Ascending aorta (tissue), 2 donors: ENCODE measurements around the gene UNC5A. TPM values are rescaled to one million over a fixed set of nuclear protein-coding genes. Genes with fewer than 3 reads are reported as not detected.

Experiments used
- DNase-seq, 2 donors: peaks; one replicate each; pipeline ENCODE4 v3.0.0-alpha.2; 2019; ENCODE audit warnings: low spot score in 2 of 2
- H3K27ac ChIP-seq, 2 donors: fragments of 200-600 bp; sonication (generic); one replicate each; pipeline ENCODE4 v1.5.1; 2016 to 2017; ENCODE audit warnings: mild to moderate bottlenecking in 1 of 2
- H3K27me3 ChIP-seq: fragments of 200-600 bp; sonication (generic); one replicate; pipeline ENCODE4 v1.5.1; 2017
- H3K36me3 ChIP-seq, 2 donors: fragments of 200-600 bp; sonication (generic); one replicate each; pipeline ENCODE4 v1.5.1; 2016
- H3K4me1 ChIP-seq, 2 donors: fragments of 200-600 bp; sonication (generic); one replicate each; pipeline ENCODE4 v1.5.1; 2016 to 2017; ENCODE audit warnings: mild to moderate bottlenecking in 1 of 2
- H3K4me3 ChIP-seq, 2 donors: fragments of 200-600 bp; sonication (generic); one replicate each; pipeline ENCODE4 v1.5.1; 2016 to 2017; ENCODE audit warnings: mild to moderate bottlenecking in 1 of 2
- H3K9me3 ChIP-seq, 2 donors: fragments of 200-600 bp; sonication (generic); one replicate each; pipeline ENCODE4 v1.5.1; 2016
- intact Hi-C: fragments of 100-400 bp; cut with DNase I; formaldehyde crosslinking; loops from one replicate; pipeline ENCODE4 v1.15.1; 2023
- total RNA-seq: library from RNA; depleted of rRNA; stranded (reverse); fragments of >200 nt; gene quantifications from one replicate; pipeline ENCODE4 v1.1.0, GENCODE V29; 2016
- TF ChIP-seq, protein P1 (sequence below), 3 experiments: fragments of 200-600 bp in 2 of 3; fragments of 450-650 bp in 1 of 3; sonication (generic) in 2 of 3; IDR thresholded peaks; one replicate each; pipeline ENCODE4 v1.5.1; 2016 to 2019; ENCODE audit warnings: antibody characterized with exemption in 3 of 3, mild to moderate bottlenecking in 1 of 3, moderate library complexity in 1 of 3

The UNC5A gene
- total RNA-seq, 1 donor from 2014 or later: not detected

DNA sequence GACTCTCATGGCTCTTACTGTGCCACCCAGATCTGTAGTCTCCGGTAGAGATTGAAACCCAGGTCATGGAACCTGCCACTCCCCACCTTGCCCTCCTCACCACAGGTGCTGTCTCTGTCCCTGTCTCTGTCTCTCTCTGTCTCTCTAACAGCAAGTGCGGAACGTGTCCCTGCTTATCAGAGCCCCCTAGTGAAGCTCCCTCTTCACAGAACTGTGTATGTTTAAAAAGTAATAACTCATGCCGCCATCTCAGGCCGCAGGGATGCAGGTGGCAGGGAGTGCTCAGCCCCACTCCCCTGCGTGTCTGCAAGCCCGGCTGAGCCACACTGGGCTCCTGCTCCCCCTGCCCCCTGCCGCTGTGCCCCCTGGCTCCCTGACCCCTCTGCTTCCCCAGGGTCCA lies 43.8 kb downstream of the UNC5A start:
- intact Hi-C loops: no loop called here
- H3K4me3 ChIP-seq: no peak overlapping the region
- H3K27me3 ChIP-seq: no peaks in the 10 kb centered on the region
- no peak overlapping the region for H3K27ac ChIP-seq
- no peak for DNase-seq
- H3K36me3 ChIP-seq: no peaks in the 10 kb centered on the region
- no peaks in the 10 kb centered on the region for H3K4me1 ChIP-seq
- TF ChIP-seq, protein P1, sequence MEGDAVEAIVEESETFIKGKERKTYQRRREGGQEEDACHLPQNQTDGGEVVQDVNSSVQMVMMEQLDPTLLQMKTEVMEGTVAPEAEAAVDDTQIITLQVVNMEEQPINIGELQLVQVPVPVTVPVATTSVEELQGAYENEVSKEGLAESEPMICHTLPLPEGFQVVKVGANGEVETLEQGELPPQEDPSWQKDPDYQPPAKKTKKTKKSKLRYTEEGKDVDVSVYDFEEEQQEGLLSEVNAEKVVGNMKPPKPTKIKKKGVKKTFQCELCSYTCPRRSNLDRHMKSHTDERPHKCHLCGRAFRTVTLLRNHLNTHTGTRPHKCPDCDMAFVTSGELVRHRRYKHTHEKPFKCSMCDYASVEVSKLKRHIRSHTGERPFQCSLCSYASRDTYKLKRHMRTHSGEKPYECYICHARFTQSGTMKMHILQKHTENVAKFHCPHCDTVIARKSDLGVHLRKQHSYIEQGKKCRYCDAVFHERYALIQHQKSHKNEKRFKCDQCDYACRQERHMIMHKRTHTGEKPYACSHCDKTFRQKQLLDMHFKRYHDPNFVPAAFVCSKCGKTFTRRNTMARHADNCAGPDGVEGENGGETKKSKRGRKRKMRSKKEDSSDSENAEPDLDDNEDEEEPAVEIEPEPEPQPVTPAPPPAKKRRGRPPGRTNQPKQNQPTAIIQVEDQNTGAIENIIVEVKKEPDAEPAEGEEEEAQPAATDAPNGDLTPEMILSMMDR (IDR thresholded peaks at IDR 0.05): no peak
- H3K9me3 ChIP-seq: no peaks in the 10 kb centered on the region

DNA sequence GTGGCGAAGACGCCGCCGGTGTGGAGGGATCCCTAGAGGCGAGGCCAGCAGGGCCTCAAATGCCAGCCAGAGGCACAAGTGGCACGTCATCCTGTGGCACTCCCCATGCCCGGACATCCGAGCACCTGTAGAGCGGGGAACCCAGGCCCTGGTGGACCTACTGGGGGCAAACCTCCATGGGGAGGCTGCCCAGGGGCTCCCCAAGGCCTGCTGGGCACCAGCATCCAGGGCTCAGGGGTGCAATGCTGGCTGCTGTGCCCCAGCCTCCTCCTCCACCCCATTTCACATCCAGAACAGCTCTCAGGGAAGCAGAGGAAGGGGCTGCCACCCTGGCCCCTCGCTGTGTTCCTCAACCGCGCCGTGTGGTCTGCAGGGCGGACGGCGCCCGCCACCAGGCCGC lies 45.2 kb downstream of the UNC5A start:
- TF ChIP-seq, protein P1 (IDR thresholded peaks at IDR 0.05): no peak
- Histone ChIP-seq H3K4me1 (no peaks in the 10 kb centered on the region), H3K4me3 (no peak overlapping the region), H3K9me3 (no peaks in the 10 kb centered on the region), H3K27me3 (no peaks in the 10 kb centered on the region), H3K27ac (no peak overlapping the region), H3K36me3 (no peaks in the 10 kb centered on the region)
- intact Hi-C loops: no loop called here
- DNase-seq: no peak

DNA sequence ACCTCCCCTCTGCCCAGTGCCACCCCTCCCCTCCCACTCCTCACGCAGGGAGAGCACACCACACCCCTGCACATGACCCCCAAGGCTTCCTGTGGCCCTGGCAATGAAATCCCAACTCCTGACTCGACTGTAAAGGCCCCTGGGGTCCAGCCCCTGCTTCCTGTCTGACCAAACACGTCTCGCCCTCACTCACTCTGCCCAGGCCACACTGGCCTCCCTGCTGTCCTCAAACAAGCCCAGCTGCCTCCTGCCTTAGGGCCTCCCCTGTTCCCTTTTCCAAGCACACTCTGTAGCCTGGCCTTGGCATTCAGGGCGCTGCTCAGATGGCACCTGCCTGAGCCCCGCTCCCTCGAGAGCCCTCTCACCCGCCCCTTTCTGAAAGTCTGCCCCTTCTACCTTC lies 46.4 kb downstream of the UNC5A start:
- Histone ChIP-seq H3K4me3 (no peak overlapping the region), H3K36me3 (no peaks in the 10 kb centered on the region)

DNA sequence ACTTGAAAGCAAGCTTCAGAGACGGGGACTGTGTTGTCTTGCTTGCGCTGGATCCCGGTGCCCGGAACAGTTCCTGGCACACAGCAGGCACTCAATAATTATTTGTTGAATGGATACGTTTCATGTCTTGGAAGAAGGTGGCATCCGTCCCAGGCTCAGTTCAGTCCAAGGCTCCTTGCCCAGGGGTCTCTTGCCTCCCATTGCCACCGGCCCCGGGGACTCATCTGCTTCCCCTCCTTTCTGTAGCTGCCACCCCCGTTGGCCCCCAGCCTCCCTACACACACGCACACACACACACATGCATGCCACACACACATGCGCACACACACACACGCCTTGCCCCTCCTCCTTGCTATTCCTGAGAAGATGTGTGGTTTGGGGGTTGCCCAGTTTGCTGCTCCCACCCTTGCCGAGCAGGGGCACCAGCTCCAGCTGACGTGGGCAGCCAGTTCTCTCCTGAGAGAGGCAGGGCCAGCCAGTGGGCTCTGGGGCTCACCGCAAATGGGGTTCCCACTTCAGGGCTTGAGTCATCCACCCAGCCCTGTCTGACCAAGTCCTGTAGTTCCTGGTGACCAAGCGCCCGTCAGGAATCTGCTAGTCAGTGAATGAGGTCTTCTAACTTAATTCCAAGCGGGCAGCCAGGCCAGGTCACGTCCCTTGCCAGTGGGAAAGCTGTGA lies 47.0 kb downstream of the UNC5A start:
- Histone ChIP-seq H3K4me1 (no peaks in the 10 kb centered on the region), H3K27ac (no peak overlapping the region), H3K36me3 (no peaks in the 10 kb centered on the region), H3K9me3 (no peaks in the 10 kb centered on the region), H3K4me3 (no peak overlapping the region), H3K27me3 (no peaks in the 10 kb centered on the region)
- TF ChIP-seq, protein P1 (IDR thresholded peaks at IDR 0.05): no peak
- intact Hi-C loops: no loop called here
- no peak for DNase-seq

More for the DNA sequence above, 46.4 kb downstream of the UNC5A start:
- TF ChIP-seq, protein P1 (IDR thresholded peaks at IDR 0.05): no peak
- no peaks in the 10 kb centered on the region for H3K9me3 ChIP-seq
- intact Hi-C loops: no loop called here
- H3K27me3 ChIP-seq: no peaks in the 10 kb centered on the region
- H3K4me1 ChIP-seq: no peaks in the 10 kb centered on the region
- no peak overlapping the region for H3K27ac ChIP-seq
- DNase-seq: no peak

DNA sequence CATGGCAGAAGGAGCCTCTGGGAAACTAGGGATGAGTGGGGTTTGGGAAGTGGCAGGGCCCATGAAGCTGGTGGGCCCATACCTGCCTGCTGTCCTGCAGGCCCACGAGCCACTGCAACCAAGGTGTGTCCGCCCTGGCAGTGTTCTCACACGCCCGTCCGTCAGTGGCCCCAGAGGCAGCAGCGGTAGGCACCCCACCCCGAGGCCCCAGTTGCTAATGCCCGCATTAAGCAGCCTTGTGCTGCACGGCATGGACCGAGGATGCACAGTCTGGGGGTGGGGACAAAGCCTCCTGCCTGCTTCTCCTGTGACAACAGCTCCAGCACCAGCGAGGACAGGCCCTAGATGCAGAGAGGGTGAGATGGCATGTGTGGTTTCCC lies 47.5 kb downstream of the UNC5A start:
- no peaks in the 10 kb centered on the region for H3K9me3 ChIP-seq
- no peak overlapping the region for H3K27ac ChIP-seq
- no peak overlapping the region for H3K4me3 ChIP-seq
- DNase-seq: no peak
- no peaks in the 10 kb centered on the region for H3K36me3 ChIP-seq
- TF ChIP-seq, protein P1 (IDR thresholded peaks at IDR 0.05): no peak
- no peaks in the 10 kb centered on the region for H3K4me1 ChIP-seq
- intact Hi-C loops: no loop called here
- no peaks in the 10 kb centered on the region for H3K27me3 ChIP-seq

DNA sequence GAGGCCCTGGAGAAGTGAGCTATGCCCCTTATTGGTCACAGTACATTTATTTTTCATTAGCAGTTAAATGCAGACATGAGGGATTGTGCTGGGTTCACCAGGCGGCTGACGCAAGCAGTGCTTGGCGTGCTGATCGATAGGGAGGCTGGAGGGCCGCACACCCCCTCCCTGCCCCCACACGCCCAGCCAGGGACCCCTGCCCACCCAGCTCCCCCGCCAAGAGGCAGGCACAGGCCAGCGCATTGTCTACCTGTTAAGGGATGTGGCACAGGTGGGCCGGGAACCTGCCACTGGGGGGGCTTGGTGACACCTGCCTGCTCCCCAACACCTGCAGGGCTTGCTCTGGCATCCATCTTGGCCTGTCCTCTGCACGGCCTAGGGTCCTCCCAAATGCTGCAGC lies 49.6 kb downstream of the UNC5A start:
- Histone ChIP-seq H3K36me3 (no peaks in the 10 kb centered on the region), H3K4me1 (no peaks in the 10 kb centered on the region), H3K9me3 (no peaks in the 10 kb centered on the region), H3K27me3 (no peaks in the 10 kb centered on the region), H3K27ac (no peak overlapping the region), H3K4me3 (no peak overlapping the region)
- DNase-seq: no peak
- intact Hi-C loops: no loop called here
- TF ChIP-seq, protein P1 (IDR thresholded peaks at IDR 0.05): no peak
